Subcutaneous adipose tissue (tissue), 4 donors: ENCODE measurements around the gene LRRC46. TPM values are rescaled to one million over a fixed set of nuclear protein-coding genes. Genes with fewer than 3 reads are reported as not detected.

Experiments used
- CTCF ChIP-seq: fragments of 450-650 bp; IDR thresholded peaks from one replicate; pipeline ENCODE4 v1.5.1; 2016; ENCODE audit warnings: low read depth, mild to moderate bottlenecking, control low read depth, antibody characterized with exemption, moderate library complexity
- total RNA-seq, 4 donors: library from RNA; depleted of rRNA; stranded (reverse); fragments of >200 nt; gene quantifications; one replicate each; pipeline ENCODE4 v1.1.0, GENCODE V29; 2016

Gene LRRC46
- total RNA-seq, 4 donors from 2014 or later: 0.66 TPM; not detected in 3

- no peak for TF ChIP-seq CTCF
Measured at GRCh38 chr17:47847341-47848197, 16.1 kb downstream of the LRRC46 start.

GRCh38 chr17:47848198-47848513, 16.7 kb downstream of the LRRC46 start:
- TF ChIP-seq CTCF: no peak

- TF ChIP-seq CTCF: no peak
Measured at GRCh38 chr17:47850373-47850691, 18.9 kb downstream of the LRRC46 start.

GRCh38 chr17:47850692-47851573, 19.5 kb downstream of the LRRC46 start, which contains the start of gene SP6:
TSS of gene SP6 (minus strand) at chr17:47851163. CDS start at chr17:47848429, 2,734 bp downstream.
- TF ChIP-seq CTCF: no peak

- no peak for TF ChIP-seq CTCF
Measured at GRCh38 chr17:47851764-47852112, 20.3 kb downstream of the LRRC46 start.

- no peak for TF ChIP-seq CTCF
Measured at GRCh38 chr17:47852113-47852949, 20.9 kb downstream of the LRRC46 start.
